Measurements from ENCODE around the gene MRM2. TPM values are rescaled to one million over a fixed set of nuclear protein-coding genes. Genes with fewer than 3 reads are reported as not detected.

MRM2 gene
- total RNA-seq, 2 experiments from 2014 or later, result 45.1 to 52.3 TPM

GRCh38 chr7:2257651-2258050, 15.6 kb upstream of the MRM2 start:
- intact Hi-C loops (cut with micrococcal nuclease; ENCODE audit: unreplicated experiment), result loop anchor here (1.0 kb wide), 1 partner anchor 25 kb away; no protein-coding TSS in a partner anchor
- Histone ChIP-seq H3K79me2 (ENCODE audit: insufficient read depth, low read depth, low read length) (no peaks in the 10 kb centered on the region), H2AFZ (ENCODE audit: low read length) (no peak overlapping the region), H3K4me3 (ENCODE audit: low read depth, low read length, poor library complexity, severe bottlenecking) (no peak overlapping the region), H3K9me3 (ENCODE audit: low read length) (no peaks in the 10 kb centered on the region), H4K20me1 (ENCODE audit: insufficient read depth, low read length) (no peaks in the 10 kb centered on the region), H3K9me2 (ENCODE audit: insufficient read depth, low read length) (no peaks in the 10 kb centered on the region), H3K4me1 (ENCODE audit: insufficient read depth, low read length, poor library complexity, severe bottlenecking) (peaks cover 30% of the 10 kb centered on the region), H3K36me3 (ENCODE audit: insufficient read depth, low read length) (peaks cover 24% of the 10 kb centered on the region), H3K27ac (ENCODE audit: low read depth, low read length, poor library complexity, severe bottlenecking) (no peak overlapping the region), H3K4me2 (ENCODE audit: low read length) (no peak overlapping the region)
- CTCF ChIA-PET (ENCODE audit: unreplicated experiment), result no interaction called here
- TF ChIP-seq CTCF (conservative IDR thresholded peaks at IDR 0.05; ENCODE audit: low read length), result no peak
- no TSS peak for BruUV-seq (replicated peaks)
- no peak for DNase-seq (ENCODE audit: low spot score)
- POLR2A ChIA-PET, result no interaction called here

GRCh38 chr7:2257046-2257551, 15.1 kb upstream of the MRM2 start:
- BruUV-seq (replicated peaks), result no TSS peak
- Histone ChIP-seq H3K79me2 (ENCODE audit: insufficient read depth, low read depth, low read length) (no peaks in the 10 kb centered on the region), H3K9me2 (ENCODE audit: insufficient read depth, low read length) (no peaks in the 10 kb centered on the region), H3K27ac (ENCODE audit: low read depth, low read length, poor library complexity, severe bottlenecking) (no peak overlapping the region), H2AFZ (ENCODE audit: low read length) (no peak overlapping the region), H3K4me2 (ENCODE audit: low read length) (no peak overlapping the region), H3K36me3 (ENCODE audit: insufficient read depth, low read length) (peaks cover 24% of the 10 kb centered on the region), H3K9me3 (ENCODE audit: low read length) (no peaks in the 10 kb centered on the region), H3K4me1 (ENCODE audit: insufficient read depth, low read length, poor library complexity, severe bottlenecking) (peaks cover 25% of the 10 kb centered on the region), H3K4me3 (ENCODE audit: low read depth, low read length, poor library complexity, severe bottlenecking) (no peak overlapping the region), H4K20me1 (ENCODE audit: insufficient read depth, low read length) (no peaks in the 10 kb centered on the region)
- TF ChIP-seq EZH2phosphoT487 (IDR thresholded peaks at IDR 0.05; ENCODE audit: borderline replicate concordance, low read depth, low read length), result no peak
- TF ChIP-seq CTCF (conservative IDR thresholded peaks at IDR 0.05; ENCODE audit: low read length), result no peak
- intact Hi-C loops (cut with micrococcal nuclease; ENCODE audit: unreplicated experiment), result loop anchor here (1.0 kb wide), 1 partner anchor 25 kb away; no protein-coding TSS in a partner anchor
- no peak for DNase-seq (ENCODE audit: low spot score)
- CTCF ChIA-PET (ENCODE audit: unreplicated experiment), result no interaction called here
- POLR2A ChIA-PET, result no interaction called here

GRCh38 chr7:2256306-2257045, 14.5 kb upstream of the MRM2 start:
- Histone ChIP-seq H3K79me2 (ENCODE audit: insufficient read depth, low read depth, low read length) (no peaks in the 10 kb centered on the region), H3K4me3 (ENCODE audit: low read depth, low read length, poor library complexity, severe bottlenecking) (no peak overlapping the region), H3K27ac (ENCODE audit: low read depth, low read length, poor library complexity, severe bottlenecking) (no peak overlapping the region), H3K9me2 (ENCODE audit: insufficient read depth, low read length) (no peaks in the 10 kb centered on the region), H4K20me1 (ENCODE audit: insufficient read depth, low read length) (no peaks in the 10 kb centered on the region), H3K9me3 (ENCODE audit: low read length) (no peaks in the 10 kb centered on the region), H3K4me1 (ENCODE audit: insufficient read depth, low read length, poor library complexity, severe bottlenecking) (peaks cover 19% of the 10 kb centered on the region), H2AFZ (ENCODE audit: low read length) (no peak overlapping the region), H3K36me3 (ENCODE audit: insufficient read depth, low read length) (peaks cover 27% of the 10 kb centered on the region), H3K4me2 (ENCODE audit: low read length) (no peak overlapping the region)
- no peak for DNase-seq (ENCODE audit: low spot score)
- ChIA-PET POLR2A (no interaction called here), CTCF (ENCODE audit: unreplicated experiment) (no interaction called here)
- no peak for TF ChIP-seq EZH2phosphoT487 (IDR thresholded peaks at IDR 0.05; ENCODE audit: borderline replicate concordance, low read depth, low read length)
- TF ChIP-seq CTCF (conservative IDR thresholded peaks at IDR 0.05; ENCODE audit: low read length), result no peak
- BruUV-seq (replicated peaks), result no TSS peak
- intact Hi-C loops (cut with micrococcal nuclease; ENCODE audit: unreplicated experiment), result loop anchor here (1.0 kb wide), 1 partner anchor 26 kb away; no protein-coding TSS in a partner anchor

Data from OCI-LY7 (cell line).